ENCODE data around the gene SLX1A. TPM values are rescaled to one million over a fixed set of nuclear protein-coding genes. Genes with fewer than 3 reads are reported as not detected.
"Not testable (repeated sequence)": the region's sequence is repeated elsewhere in the genome, so short reads cannot be mapped to it uniquely, and the experiment has no call there.

Gene SLX1A
- total and polyA plus RNA-seq, 9 donors, result 3.5 to 60.9 (median 26.4) TPM

GRCh38 chr16:30173054-30173453, 20.6 kb upstream of the SLX1A start:
- 76 to 79% (median 76%) methylated on average over 7 of the region's 7 CpGs for WGBS, 3 donors
- H3K27me3 ChIP-seq, result no peaks in the 10 kb centered on the region
- intact Hi-C loops (cut with DNase I), result no loop called here

DNA sequence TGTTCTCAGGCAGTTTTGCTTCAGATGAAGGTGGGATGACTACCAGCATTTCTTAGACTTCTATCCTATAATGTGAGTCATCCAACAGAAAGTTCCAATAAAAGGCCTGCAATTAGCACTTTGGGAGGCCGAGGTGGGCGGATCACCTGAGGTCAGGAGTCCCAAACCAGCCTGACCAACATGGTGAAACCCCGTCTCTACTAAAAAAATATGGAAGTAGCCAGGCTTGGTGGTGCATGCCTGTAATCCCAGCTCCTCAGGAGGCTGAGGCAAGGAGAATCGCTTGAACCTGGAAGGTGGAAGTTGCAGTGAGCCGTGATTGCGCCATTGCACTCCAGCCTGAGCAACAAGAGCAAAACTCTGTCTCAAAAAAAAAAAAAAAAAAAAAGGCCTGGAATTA, 16.8 kb upstream of the SLX1A start:
- H3K4me3 ChIP-seq; H3K4me1 ChIP-seq (ENCODE audit: insufficient read depth); H3K9me3 ChIP-seq; intact Hi-C loops (cut with DNase I); DNase-seq; H3K27ac ChIP-seq; H3K27me3 ChIP-seq; H3K36me3 ChIP-seq: not testable (repeated sequence)
- 86 to 87% (median 87%) methylated on average over 6 of the region's 6 CpGs for WGBS, 3 donors

More at GRCh38 chr16:30173054-30173453, 20.6 kb upstream of the SLX1A start:
- H3K27ac ChIP-seq, result no peak overlapping the region
- H3K36me3 ChIP-seq, result no peaks in the 10 kb centered on the region
- no peaks in the 10 kb centered on the region for H3K4me1 ChIP-seq (ENCODE audit: insufficient read depth)
- DNase-seq, result no peak
- H3K9me3 ChIP-seq, result no peaks in the 10 kb centered on the region
- no peak overlapping the region for H3K4me3 ChIP-seq
- TF ChIP-seq EP300 (IDR thresholded peaks at IDR 0.05), result no peak
- TF ChIP-seq POLR2A (IDR thresholded peaks at IDR 0.05), result no peak
- TF ChIP-seq, protein P1, sequence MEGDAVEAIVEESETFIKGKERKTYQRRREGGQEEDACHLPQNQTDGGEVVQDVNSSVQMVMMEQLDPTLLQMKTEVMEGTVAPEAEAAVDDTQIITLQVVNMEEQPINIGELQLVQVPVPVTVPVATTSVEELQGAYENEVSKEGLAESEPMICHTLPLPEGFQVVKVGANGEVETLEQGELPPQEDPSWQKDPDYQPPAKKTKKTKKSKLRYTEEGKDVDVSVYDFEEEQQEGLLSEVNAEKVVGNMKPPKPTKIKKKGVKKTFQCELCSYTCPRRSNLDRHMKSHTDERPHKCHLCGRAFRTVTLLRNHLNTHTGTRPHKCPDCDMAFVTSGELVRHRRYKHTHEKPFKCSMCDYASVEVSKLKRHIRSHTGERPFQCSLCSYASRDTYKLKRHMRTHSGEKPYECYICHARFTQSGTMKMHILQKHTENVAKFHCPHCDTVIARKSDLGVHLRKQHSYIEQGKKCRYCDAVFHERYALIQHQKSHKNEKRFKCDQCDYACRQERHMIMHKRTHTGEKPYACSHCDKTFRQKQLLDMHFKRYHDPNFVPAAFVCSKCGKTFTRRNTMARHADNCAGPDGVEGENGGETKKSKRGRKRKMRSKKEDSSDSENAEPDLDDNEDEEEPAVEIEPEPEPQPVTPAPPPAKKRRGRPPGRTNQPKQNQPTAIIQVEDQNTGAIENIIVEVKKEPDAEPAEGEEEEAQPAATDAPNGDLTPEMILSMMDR (IDR thresholded peaks at IDR 0.05), result no peak

GRCh38 chr16:30179195-30179594, 14.5 kb upstream of the SLX1A start:
- no peaks in the 10 kb centered on the region for H3K36me3 ChIP-seq
- peaks cover 7% of the 10 kb centered on the region for H3K4me1 ChIP-seq (ENCODE audit: insufficient read depth)
- H3K9me3 ChIP-seq, result no peaks in the 10 kb centered on the region
- intact Hi-C loops (cut with DNase I), result no loop called here
- H3K27ac ChIP-seq, result no peak overlapping the region
- 85 to 91% (median 89%) methylated on average over 4 of the region's 4 CpGs for WGBS, 3 donors
- DNase-seq, result no peak
- no peaks in the 10 kb centered on the region for H3K27me3 ChIP-seq
- H3K4me3 ChIP-seq, result no peak overlapping the region
- TF ChIP-seq, protein P1 (IDR thresholded peaks at IDR 0.05), result no peak
- no peak for TF ChIP-seq POLR2A (IDR thresholded peaks at IDR 0.05)
- no peak for TF ChIP-seq EP300 (IDR thresholded peaks at IDR 0.05)

DNA sequence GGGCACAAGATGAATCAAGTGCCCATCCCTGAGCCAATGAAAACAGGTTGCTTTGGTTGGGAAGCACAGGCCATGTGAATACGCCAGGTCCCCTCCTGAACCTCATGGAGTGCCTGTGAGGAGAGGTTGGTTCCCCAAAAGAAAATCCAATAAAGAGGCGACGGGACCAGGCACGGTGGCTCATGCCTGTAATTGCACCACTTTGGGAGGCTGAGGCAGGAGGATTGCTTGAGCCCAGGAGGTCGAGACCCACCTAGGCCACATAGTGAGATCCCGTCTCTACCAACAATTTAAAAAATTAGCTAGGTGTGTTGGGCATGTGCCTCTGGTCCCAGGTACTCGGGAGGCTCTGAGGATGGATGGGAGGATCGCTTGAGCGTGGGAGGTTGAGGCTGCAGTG, 13.7 kb upstream of the SLX1A start:
- no peaks in the 10 kb centered on the region for H3K36me3 ChIP-seq
- H3K9me3 ChIP-seq, result no peaks in the 10 kb centered on the region
- H3K4me3 ChIP-seq, result no peak overlapping the region
- H3K27ac ChIP-seq, result no peak overlapping the region
- 90% methylated on average over 9 of the region's 9 CpGs for WGBS, 3 donors
- TF ChIP-seq EP300 (IDR thresholded peaks at IDR 0.05) (no peak), POLR2A (IDR thresholded peaks at IDR 0.05) (no peak)
- TF ChIP-seq, protein P1 (IDR thresholded peaks at IDR 0.05), result no peak
- intact Hi-C loops (cut with DNase I), result loop anchor here in 1 of 4 donors (5.0 kb wide), 1 partner anchor 48 kb away; no protein-coding TSS in a partner anchor
- H3K4me1 ChIP-seq (ENCODE audit: insufficient read depth), result peaks cover 8% of the 10 kb centered on the region
- no peaks in the 10 kb centered on the region for H3K27me3 ChIP-seq
- no peak for DNase-seq

- Histone ChIP-seq H3K36me3 (no peaks in the 10 kb centered on the region), H3K27ac (no peak overlapping the region), H3K4me1 (ENCODE audit: insufficient read depth) (peaks cover 8% of the 10 kb centered on the region), H3K4me3 (no peak overlapping the region), H3K9me3 (no peaks in the 10 kb centered on the region), H3K27me3 (no peaks in the 10 kb centered on the region)
- intact Hi-C loops (cut with DNase I), result loop anchor here in 1 of 4 donors (5.0 kb wide), 1 partner anchor 48 kb away; no protein-coding TSS in a partner anchor
- no peak for DNase-seq
- 59 to 71% (median 70%) methylated on average over 3 of the region's 3 CpGs for WGBS, 3 donors
- TF ChIP-seq, protein P1 (IDR thresholded peaks at IDR 0.05), result no peak
- no peak for TF ChIP-seq EP300 (IDR thresholded peaks at IDR 0.05)
- TF ChIP-seq POLR2A (IDR thresholded peaks at IDR 0.05), result no peak
Measured at GRCh38 chr16:30180741-30181140, 12.9 kb upstream of the SLX1A start.
